T-helper 1 cell (primary cell): ENCODE results near the gene FAM163A.

Experiments used
- DNase-seq, 5 donors: peaks; one replicate each; pipeline ENCODE4 v3.0.0-alpha.2; 2012 to 2020

The FAM163A gene

DNA sequence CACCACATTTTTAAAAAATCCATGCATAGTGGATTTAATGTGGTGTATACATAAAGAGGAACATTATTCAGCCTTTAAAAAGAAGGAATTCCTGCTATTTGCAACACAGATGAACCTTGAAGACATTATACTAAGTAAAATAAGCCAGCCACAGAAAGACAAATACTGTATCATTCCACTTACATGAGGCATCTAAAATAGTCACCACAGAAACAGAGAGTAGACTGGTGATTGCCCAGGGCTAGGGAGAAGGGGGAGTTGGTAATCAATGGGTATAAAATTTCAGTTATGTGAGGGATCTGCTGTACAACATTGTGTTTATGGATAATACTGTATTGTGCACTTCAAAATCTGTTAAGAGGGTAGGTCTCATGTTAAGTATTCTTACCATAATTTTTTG is 10.0 kb downstream of the FAM163A start:
- DNase-seq, result no peak

DNA sequence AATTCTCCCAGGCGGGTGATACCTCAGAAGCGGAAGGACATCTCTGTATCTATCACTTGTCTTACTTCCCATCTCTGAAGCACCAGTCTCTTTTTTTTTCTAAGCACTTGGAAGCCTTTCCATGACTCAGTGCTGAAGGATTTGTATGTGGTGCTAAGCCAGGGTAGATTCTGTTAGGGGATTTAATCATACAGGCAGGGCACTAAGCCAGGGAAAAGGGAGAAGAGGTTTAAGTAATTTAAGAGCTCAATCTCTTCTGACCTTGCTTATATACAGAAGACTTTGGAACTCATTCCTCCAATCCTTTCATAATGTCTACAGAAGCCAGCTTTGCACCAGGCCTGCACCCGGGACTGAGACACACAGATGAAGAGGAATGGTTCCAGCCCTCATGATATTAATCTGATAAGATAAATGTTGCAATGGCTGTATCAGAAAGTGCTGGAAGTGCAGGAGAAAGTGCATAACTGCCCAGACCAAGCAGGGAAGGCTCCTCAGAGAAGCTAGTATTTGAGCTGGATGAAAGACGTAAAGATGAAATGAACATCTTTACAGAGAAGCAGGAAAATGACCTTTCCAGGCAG is 11.0 kb downstream of the FAM163A start:
- DNase-seq, result no peak

DNA sequence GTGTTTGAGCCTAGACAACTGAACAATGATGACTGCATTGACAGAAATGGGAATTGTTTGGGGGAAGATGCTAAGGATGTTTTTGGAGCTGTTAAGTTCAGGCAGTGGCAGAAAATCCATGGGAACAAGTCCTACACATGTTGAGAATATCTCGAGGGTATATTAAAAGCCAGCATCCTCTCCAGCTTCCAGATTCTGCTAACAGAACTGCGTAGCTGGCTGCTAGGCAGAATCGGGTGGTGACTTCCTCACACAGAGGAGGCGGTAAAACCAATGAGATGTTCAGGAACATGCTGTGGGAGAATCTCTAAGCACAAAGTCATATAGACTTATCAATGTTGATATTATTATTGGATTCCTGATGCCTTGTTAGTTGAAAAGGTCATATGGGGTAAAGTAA is 14.8 kb downstream of the FAM163A start:
- no peak for DNase-seq

DNA sequence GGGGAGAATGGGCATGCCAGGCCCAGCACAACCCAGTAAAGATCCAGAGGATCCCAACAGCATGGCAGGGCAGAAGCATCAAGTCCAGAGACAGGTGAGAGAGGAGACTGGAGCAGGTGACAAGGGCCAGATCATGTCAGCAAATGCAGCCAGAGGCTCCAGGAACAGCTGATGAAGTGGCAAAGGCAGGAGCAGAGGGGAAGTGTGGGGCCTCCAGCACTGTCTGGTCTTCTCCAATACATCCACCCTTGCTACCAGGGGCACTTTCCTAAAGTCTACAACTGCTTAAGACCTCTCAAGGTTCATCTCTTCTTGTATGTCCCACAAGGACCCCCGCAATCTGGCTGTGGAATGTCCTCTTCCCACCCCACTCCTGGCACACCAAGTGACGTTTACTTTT is 17.4 kb downstream of the FAM163A start:
- DNase-seq, result no peak

DNA sequence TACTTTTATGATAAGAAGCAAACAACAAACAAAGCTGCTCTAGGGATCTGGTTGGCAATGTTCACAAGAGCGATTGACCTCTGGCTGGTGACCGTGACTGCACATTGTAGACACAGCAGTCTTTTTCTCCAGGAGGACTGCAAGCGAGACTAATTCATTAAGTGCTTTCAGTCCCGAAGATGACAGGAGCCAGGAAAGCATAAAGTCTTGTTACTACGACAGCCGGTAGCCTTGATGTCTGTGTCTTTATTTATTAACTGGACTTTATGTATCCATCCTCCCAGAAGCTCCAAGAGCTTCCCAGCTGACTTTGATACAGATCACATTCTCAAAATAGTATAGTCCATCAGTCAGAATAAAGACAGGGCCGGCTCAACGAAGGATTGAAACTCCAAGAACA is 18.2 kb downstream of the FAM163A start:
- no peak for DNase-seq

DNA sequence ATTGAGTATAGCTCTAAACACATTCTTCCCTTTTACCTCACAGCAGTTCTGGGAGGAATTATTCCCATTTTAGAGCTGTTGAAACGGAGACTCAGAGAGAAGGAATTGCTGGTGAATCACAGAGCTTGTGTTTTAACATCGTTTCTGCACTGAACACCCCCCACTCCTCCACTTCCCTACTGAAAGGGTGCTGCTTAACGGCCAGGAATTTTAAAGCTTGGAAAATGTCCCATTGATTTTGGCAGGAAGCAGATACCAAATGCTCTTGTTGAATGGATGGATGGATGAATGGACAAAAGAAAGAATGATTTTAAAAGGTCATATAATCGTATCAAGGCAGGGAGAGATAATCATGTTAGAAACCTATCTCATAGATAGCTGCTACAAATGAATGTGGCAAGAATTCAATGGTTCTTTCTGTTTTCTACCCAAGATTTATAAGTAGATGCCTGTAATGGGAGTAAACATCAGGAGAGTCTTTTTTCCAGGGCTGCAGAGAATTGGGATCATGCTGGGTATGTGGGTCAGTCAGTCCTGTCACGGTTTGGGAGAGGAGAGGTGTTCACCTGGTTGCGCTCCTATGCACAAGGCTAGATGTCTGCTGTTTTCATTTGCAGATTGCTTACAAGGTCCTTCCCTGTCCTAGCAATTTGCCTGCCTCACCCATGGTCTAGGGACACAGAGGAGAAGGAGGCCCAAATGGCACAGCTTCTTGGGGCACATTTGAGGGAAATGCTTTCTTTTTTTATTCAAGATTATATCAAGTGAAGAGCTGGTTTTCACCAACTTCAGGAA is 19.0 kb downstream of the FAM163A start:
- no peak for DNase-seq

DNA sequence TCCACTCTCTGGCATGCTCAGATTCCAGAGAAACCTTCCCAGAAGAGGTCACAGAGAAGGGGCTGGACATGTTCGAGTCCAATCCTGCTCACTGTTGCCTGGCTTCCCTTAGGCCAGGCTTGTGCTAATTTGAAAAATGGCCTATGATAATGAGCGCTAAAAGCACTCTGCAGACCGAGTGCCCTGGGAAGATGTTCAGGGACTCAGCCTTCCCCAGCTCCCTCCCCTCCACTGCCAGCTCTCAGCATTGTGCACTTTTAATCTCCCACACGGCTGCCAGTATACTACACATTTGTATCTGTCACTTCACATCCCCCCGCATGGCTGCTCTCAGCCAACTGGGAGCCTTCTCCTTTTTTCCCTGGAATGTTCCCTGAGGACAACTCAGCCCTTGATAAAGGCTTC is 24.1 kb downstream of the FAM163A start:
- DNase-seq, result no peak

DNA sequence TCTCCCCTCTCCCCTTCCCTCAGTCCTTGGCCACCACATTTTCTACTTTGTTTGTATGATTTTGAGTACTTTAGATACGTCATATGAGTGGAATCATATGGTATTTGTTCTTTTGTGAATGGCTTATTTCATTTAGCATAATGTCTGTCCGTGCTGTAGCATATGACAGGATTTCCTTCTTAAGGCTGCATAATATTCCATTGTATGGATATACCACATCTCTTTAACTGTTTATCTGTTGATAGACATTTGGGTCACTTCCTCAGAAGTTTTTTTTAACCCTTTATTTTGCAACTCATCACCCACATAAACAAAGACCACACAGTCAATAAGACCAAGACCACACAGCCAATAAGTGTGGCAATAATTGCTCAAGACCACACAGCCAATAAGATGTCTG is 24.9 kb downstream of the FAM163A start:
- DNase-seq, result no peak

DNA sequence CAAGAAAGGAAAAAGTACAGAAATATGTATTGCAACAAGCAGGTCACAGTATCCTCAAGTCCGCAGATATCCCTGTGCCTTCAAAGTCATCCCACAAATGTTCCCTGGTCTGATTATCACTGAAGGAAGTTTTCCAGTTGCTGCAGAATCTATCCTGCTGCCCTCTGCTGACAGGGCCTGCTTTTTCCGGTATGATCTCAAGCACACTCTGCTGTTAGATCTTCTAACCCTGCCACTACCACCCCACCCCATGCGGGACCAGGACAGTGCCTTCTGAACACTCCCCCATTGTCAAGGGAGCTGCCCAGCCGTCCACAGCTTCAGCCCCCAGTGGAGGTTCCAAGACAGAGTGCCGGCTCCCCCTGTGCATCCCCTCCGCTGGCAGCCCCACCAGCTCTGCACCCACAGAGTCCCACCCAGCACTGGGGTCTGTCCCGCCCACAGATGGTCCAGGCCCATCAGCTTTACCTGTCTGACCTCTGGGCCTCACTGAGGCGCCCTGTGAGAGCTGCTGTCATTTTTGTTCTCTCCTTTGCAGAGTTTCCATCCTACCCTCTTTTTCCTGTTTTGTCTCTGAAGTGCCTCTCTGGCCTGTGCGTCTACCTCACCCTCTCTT is 27.9 kb downstream of the FAM163A start:
- DNase-seq, result no peak

DNA sequence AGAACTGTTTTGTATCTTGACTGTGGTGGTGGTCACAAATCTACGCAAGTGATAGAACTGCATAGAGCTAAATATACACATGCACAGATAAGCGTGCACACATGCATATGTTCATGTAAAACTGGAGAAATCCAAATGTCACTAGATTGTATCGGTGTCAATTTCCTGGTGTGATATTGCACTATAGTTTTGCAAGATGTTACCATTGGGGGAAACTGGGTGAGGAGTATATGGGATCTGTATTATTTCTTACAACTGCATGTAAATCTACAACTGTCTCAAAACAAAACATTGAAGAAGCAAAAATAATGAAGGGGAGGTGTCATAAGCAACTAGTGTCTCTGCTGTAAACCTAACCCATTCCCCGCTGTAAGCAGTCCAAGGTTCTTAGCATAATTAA is 30.2 kb downstream of the FAM163A start:
- DNase-seq, result no peak

DNA sequence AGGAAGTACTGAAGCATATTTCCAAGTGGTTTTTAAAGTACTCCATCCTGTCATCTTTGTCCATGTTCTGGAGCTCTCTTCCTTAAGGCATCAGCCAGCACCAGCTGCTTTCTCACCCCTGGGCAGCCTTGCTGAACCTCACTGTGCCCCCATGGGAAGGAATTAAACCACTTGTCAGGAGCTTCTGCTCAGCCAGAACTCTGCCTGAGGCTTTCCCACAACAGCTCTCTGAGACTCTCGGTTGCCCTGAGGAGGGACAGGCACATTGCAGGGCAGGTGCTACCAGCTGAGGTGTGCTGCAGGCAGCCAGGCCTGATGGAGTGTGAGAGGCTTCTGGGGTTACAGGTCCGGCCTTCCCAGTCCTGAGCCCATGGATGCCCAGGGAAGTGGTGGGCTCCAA is 30.9 kb downstream of the FAM163A start:
- no peak for DNase-seq

DNA sequence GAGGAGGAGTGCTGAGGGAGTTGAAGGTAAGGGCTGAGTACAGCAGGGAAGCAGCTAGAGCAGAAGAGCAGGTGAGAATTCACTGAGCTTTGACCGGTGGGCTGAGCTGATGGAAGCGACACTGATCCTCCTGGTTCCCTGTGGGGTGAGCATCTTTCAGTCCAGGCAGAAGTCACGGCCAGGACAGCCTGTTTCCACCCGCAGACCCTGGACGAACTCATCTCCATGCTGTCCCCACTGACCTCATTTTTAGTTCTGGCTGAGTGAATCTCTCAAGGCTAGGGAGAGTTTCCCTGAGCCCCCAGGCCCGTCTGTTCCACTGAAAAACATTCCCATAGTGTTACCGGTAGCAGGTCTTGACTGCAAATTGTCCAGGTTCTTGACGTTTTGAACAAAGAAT is 31.5 kb downstream of the FAM163A start:
- no peak for DNase-seq

DNA sequence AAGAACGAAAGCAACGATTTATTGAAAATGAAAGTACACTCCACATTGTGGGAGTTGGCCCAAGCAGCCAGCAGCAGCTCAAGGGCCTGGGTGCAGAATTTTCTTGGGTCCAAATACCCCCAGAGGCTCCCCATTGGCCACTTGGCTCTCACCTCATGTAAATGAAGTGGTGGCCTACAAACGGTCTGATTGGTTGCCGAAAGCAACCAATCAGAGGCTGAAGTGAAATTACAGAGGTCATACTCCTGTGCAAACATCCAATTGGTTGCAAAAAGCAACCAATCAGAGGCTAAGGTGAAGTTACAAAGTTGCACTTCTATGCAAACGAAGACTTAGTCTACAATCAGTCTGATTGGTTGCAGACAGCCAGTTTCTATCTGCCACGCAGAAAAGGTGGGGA is 31.9 kb downstream of the FAM163A start:
- no peak for DNase-seq

DNA sequence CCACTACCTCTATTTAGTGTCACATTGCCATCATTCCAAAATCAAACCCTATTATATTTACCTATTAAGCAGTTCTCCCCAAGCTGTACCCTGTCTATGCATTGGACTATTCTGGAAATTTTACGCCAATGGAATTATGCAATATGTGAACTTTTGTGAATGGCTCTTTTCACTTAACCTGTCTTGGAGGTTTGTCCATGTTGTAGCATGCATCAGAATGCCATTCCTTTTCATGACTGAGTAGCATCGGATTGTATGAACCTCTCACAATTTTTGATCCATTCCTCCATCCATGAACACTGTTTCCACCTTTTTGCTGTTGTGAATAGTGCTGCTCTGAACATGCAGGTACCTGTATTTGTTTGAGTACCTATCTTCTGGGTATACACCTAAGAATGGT is 33.7 kb downstream of the FAM163A start:
- DNase-seq, result no peak

DNA sequence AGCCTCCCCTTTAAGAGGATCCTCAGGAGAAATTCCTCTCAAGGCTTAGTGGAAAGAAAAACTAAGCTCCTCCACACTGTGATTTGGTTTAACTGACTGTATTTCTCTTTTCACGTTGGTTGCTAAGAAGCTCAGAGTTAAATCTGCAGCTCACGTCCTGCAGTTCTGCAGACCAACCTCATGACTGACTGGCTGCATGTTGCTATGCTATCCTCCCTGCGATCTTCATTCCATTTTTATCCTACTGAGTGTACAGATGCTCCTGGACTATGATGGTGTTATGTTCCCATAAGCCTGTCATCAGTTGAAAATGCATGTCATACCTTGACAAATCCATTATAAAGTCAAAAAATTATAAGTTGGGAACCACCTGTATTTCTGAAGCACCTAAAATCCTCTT is 34.6 kb downstream of the FAM163A start:
- no peak for DNase-seq

DNA sequence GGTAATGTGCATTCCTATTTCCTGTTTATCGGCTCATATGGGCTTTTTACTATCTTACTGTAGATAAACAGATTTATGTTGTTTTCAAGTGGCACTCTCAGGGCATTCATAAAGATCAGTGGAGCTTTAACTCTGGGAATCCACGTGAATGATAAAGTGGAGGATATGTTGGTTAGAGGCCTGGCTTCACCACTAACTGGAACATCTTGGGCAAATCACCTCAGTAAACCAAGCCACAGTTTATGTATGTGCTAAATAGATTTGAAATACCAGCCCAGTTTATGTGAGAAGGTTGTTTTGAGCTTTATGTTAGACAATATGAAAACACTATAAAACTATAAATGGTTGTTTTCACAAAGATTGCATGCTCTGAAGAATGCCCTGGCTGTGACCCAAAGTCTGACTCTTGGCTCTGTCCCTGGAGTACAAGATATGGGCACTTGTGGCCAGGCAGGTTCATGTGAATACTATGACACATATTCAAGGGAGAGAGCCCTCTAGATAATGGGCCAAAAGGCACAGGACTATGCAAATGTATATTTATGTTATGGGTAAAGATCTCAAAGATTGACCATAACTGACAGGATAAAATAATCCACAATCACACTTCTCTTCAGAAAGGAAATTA is 36.7 kb downstream of the FAM163A start:
- no peak for DNase-seq

DNA sequence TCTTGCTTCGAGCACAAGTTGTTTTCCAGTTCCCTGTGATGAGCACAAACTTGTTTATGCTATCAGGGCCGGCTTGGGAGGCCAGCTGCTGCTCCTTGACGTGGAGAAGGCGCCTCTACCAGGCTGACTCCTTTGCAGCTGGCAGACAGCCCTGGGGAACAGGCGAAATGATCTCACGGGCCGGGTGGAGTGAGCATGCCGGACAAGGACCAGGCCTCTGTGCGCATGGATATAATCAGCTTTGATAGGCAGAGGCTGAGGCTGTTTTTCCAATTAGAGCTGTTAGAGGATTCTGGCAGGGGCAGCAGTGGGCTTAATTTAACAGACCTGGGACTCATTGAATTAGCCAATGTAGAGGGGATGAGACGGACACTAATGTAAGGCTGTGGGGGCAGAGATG is 38.9 kb downstream of the FAM163A start:
- DNase-seq, result no peak

DNA sequence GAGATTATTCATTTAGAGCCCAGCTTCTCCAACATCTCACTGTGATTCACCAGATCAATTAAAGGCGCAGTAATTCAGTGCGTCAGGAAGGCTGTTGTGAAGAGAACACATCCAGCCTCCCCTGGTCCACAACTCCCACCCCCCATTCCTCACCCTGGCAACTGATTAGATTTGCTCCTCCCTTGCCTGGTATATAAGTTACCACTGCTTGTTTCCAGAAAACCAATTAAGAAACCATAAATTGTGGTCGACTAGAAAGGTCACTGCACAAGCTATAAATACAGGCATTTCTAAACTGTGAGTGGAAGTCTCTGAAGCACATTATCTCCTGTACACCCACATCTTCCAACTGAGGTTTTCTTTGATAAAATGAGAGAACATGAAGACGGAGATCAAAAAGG is 41.9 kb downstream of the FAM163A start:
- DNase-seq, result no peak

DNA sequence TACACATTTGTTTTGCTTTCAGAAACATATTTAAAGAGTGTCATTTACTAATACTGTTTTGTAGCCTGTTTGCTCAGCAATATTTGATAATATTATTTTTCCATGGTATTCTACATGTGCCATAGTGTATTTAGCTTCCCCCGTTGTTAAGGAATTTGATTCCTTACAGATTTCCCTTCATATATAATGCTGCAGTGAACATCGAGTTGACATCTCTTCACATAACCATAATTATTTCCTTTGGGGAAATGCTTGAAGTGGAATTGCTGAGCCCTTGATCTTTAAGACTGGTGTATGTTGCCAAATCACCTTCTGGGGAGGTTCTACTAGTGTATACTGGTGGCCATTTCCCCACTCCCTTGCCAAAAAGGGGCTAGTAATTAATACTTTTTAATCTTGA is 42.6 kb downstream of the FAM163A start:
- no peak for DNase-seq

DNA sequence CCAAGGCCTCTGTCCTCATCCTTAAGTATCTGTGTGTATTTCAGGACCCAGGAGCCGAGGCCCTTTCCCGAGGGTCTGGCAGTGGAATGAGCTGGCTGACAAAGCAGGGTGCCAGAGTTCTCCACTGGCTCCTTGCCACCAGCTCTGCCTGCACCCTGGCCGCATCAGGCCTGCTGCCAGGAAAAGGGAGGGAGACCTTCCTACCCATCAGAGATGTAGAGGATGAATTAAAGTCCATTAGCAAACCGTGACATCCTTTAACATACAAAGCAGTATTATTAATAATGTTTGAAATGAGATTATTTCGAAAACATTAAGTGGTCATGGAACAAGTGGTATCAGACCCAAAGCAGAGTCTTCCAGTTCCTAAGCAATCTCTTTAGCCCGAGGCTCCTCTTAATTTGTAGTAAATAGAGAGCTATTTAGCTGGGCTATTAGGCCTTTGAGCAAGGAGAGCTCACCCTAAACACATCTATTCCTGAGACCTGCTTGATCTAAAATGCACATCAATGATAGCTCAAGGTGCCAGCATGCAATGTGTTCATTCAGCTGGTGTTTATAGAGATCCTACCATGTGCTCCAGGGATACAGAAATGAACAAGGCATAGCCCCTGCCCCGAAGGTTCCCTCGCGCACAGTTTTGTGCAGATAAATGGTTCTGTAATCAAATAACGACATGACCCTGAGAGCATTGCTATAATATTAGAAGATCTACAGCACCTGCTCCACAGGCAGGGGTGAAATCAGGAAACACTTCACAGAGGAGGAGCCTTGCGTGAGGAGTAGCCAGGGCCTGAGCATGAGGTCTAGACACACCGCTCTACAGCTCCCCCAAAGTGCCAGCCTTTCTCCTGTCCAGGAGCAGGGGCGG is 44.0 kb downstream of the FAM163A start:
- no peak for DNase-seq

DNA sequence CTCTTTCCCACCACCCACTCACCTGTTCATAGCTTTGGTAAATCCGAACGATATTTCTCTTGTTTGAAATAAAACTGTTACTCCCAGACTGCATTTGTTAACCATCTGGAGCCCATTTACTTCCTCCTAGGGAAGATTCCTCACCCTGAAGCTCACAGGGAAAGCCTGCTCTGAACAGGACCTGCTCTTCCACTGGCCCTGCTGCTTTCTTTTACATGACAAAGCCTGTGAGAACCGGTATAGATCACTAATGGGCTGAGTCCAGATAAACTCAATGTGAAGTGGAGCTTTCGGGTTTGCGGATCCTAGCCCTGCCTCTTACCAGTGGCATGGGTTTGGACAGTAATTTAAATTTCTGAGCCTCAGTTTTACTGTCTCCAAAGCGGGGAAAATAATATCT is 45.2 kb downstream of the FAM163A start:
- DNase-seq, result no peak

DNA sequence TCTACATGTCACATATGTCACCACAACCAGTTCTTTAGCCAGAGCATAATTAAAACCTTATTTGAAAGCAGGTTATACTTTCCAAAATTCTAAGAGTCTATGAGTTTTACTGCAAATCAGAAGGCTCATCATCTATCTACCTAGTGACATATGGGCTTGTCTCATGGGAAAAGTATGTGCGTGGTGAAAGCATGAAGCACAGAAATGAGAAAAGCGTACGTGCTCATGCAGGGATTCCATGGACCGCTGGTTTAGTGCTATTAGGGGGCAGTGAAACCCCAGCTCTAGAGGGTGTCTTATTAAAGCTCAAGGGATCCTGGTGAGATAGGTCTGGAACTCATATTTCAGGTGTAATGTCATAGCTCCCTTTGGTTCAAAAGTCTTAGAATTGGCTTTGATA is 50.2 kb downstream of the FAM163A start:
- DNase-seq, result no peak

DNA sequence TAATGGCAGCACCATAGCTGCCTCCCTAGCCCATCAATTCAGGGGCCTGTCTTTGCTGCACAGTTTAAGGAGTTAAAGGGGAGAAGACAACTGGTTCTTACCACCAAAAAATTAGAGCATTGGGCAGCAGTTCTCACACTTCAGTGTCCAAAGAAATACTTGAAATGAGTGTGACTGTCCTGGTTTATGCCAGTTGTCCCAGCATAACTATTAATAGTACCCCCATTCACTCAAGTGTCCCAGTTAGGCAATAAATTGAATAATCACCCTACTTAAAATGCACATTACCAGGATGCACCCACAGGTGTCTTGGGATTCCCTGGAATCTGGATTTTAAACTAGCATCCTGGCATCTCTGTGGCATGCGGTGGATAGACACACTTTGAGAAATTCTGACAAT is 51.1 kb downstream of the FAM163A start:
- DNase-seq, result no peak
